ENCODE results near the gene WTAP. TPM values are rescaled to one million over a fixed set of nuclear protein-coding genes. Genes with fewer than 3 reads are reported as not detected.

Gene WTAP
- total and polyA plus RNA-seq, 12 donors = 56.8 to 162 (median 98.5) TPM

DNA sequence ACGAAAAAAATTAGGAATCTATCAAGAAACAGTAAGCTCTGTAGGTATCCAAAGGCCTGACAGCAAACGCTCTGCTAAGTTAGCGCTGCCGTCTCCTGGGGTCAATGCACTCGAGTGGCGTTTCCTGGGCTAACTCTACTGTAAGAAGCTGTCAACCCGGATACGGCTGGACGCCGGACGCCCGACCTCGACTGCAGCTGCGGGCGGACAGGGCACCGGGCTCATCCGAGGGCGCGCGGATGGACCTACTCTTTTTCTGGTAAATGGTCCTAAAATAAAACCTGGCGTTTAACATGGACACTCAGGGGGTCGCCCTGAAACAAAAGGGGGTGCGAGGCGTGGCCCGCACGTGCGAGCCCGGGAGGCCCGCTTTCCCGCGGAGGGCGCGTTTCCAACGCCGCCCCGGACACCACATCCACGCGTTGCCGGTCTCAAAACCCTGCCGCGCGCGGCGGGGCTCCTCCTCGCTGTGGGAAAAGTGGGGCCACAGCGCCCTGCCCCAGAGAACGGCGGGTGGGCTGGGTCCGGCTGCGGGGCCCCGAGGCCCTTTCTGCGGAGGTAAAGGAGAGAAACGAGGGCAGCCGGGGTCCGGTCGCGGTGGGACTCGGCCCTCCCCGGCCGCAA is 61.6 kb downstream of the WTAP start:
- Histone ChIP-seq H3K9me3 (replicated peaks in 1 of 3) (no peaks in the 10 kb centered on the region), H3K36me3 (replicated peaks in 1 of 2) (peaks cover 0 to 55% of the 10 kb centered on the region in 2 donors), H3K4me1 (replicated peaks in 1 of 2) (peaks cover 19 to 43% of the 10 kb centered on the region in 2 donors), H3K27me3 (no peaks in the 10 kb centered on the region), H3K27ac (peak overlapping the region; percentile 45 to 98 (median 85)), H3K4me3 (peak overlapping the region; percentile 43 to 89 (median 76))
- intact Hi-C loops (cut with DNase I) = loop anchor here in 1 of 2 donors (10.0 kb wide), 1 partner anchor 104 kb away; no protein-coding TSS in a partner anchor
- peak; percentile 57 to 89 (median 73) for DNase-seq
- WGBS, 4 donors = 0 to 1% (median 0%) methylated on average over 20 to 60 of the region's 60 CpGs
- TF ChIP-seq POLR2A (IDR thresholded peaks at IDR 0.05) = peak in 1 of 2 donors; percentile 55
- TF ChIP-seq, protein P1, sequence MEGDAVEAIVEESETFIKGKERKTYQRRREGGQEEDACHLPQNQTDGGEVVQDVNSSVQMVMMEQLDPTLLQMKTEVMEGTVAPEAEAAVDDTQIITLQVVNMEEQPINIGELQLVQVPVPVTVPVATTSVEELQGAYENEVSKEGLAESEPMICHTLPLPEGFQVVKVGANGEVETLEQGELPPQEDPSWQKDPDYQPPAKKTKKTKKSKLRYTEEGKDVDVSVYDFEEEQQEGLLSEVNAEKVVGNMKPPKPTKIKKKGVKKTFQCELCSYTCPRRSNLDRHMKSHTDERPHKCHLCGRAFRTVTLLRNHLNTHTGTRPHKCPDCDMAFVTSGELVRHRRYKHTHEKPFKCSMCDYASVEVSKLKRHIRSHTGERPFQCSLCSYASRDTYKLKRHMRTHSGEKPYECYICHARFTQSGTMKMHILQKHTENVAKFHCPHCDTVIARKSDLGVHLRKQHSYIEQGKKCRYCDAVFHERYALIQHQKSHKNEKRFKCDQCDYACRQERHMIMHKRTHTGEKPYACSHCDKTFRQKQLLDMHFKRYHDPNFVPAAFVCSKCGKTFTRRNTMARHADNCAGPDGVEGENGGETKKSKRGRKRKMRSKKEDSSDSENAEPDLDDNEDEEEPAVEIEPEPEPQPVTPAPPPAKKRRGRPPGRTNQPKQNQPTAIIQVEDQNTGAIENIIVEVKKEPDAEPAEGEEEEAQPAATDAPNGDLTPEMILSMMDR (IDR thresholded peaks at IDR 0.05) = no peak

DNA sequence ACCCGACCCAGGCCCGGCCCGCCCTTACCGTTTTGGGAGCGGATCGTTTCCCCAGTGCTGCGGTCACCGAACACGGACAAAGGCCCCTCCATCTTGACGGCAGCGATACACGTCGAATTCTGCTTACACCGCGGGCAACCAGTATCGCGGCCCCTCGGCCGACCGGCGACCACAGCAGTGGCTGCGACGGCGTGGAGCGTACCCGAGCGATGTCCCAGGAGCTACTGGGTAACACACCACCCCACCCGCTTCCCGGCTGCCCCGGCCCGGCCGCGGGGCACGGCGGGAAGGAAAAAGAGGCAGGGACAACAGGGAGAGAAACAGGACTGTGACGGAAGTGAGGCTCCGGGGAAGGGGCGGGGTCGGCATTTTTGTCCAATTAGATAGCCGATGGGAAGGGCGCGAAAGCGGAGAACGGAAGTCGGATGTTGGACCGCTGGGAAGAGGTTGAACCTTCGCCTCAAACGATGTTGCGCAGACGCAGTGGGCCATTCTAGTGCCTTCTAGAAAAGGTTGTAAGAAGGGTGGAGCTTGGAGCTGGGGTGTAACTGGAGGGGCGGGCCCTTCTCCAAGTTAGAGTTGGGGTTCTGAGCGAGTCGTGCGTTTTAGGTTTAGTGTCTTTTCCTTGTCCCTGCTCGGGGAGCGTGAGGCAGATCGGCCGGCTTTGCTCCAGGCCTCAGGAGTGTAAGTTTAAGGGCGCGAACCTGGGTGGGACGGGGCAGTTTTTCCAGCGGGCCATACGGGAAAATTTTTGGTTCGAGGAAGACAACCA is 62.3 kb downstream of the WTAP start, which contains the start of gene TCP1:
Gene TCP1, minus strand, starts transcription at position 226 of the 772 bp plus-strand sequence. Its CDS starts 134 bp downstream, at position 92.
- peak; percentile 99 to 100 (median 100) for DNase-seq
- intact Hi-C loops (cut with DNase I) = loop anchor here in 1 of 2 donors (10.0 kb wide), 1 partner anchor 105 kb away; no protein-coding TSS in a partner anchor
- peaks cover 19 to 43% of the 10 kb centered on the region in 2 donors for H3K4me1 ChIP-seq (replicated peaks in 1 of 2)
- 0 to 2% (median 0%) methylated on average over 30 to 64 of the region's 64 CpGs for WGBS, 4 donors
- H3K36me3 ChIP-seq (replicated peaks in 1 of 2) = peaks cover 0 to 48% of the 10 kb centered on the region in 2 donors
- peak; percentile 91 to 97 for TF ChIP-seq POLR2A (IDR thresholded peaks at IDR 0.05)
- TF ChIP-seq, protein P1 (IDR thresholded peaks at IDR 0.05) = no peak
- H3K9me3 ChIP-seq (replicated peaks in 1 of 3) = no peaks in the 10 kb centered on the region
- peak within 1 kb of the TSS; percentile 85 to 98 (median 92) for H3K27ac ChIP-seq
- no peaks in the 10 kb centered on the region for H3K27me3 ChIP-seq
- H3K4me3 ChIP-seq = peak within 1 kb of the TSS; percentile 59 to 89 (median 76)

DNA sequence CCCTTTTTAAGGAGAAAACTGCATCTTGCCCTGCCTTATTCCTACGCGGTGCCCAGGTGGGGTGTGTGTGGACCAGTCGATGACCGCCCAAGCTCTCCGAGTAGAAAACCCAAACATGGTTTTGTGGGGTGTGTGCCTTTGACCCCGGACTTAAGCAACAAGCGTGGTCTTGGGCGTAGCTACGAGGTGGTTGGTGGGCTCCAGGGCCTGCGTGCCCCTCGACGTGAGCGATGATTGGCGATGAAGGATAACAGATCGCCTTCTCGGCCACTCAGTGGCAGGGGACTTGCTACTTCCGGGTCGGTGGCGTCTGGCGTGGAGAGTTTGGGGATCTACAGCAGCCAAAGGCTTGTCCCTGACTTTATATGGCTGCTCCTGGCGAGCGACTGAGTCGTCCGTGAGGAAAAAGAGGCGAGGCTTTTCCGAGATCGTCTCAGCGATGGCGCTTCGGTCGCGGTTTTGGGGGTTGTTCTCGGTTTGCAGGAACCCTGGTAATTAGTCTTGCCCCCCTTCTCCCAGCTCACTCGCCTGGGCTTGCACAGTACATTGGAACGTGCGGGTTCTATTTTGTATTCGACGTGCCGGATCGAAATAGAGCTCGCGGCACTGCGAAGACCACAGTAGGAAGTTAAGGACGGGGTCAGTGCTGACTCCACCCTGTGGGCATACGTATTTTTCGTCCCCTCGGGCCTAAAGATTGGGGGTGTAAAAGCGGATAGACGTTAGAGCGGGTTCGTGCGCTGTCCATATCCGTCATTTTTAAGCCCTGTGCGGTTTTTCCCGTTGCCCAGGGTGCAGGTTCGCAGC is 63.0 kb downstream of the WTAP start, which contains the start of gene MRPL18:
Gene MRPL18, plus strand, starts transcription at position 319 of the 807 bp plus-strand sequence. Its CDS starts 121 bp downstream, at position 440.
- Histone ChIP-seq H3K27ac (peak within 1 kb of the TSS; percentile 85 to 98 (median 92)), H3K4me3 (peak within 1 kb of the TSS; percentile 59 to 89 (median 76)), H3K27me3 (no peaks in the 10 kb centered on the region), H3K9me3 (replicated peaks in 1 of 3) (no peaks in the 10 kb centered on the region), H3K4me1 (replicated peaks in 1 of 2) (peaks cover 19 to 43% of the 10 kb centered on the region in 2 donors), H3K36me3 (replicated peaks in 1 of 2) (peaks cover 0 to 40% of the 10 kb centered on the region in 2 donors)
- DNase-seq = peak; percentile 89 to 98 (median 97)
- WGBS, 4 donors = 0 to 1% (median 0%) methylated on average over 28 to 56 of the region's 56 CpGs
- intact Hi-C loops (cut with DNase I) = no loop called here
- TF ChIP-seq, protein P1 (IDR thresholded peaks at IDR 0.05) = peak in 1 of 6 experiments; percentile 11
- peak; percentile 41 to 70 for TF ChIP-seq POLR2A (IDR thresholded peaks at IDR 0.05)
